BE2C (cell line): ENCODE results near the gene B2M. TPM values are rescaled to one million over a fixed set of nuclear protein-coding genes. Genes with fewer than 3 reads are reported as not detected.

Experiments used
- DNase-seq: peaks from one replicate; pipeline ENCODE4 v3.0.0-alpha.2; 2020
- H3K27me3 ChIP-seq: fragments of 250-450 bp; sonication (Bioruptor Pico); 2 replicates; pipeline ENCODE4 v1.5.1; 2020; ENCODE audit warnings: mild to moderate bottlenecking
- H3K36me3 ChIP-seq: fragments of 250-450 bp; sonication (Bioruptor Pico); 2 replicates; pipeline ENCODE4 v1.5.1; 2020; ENCODE audit warnings: mild to moderate bottlenecking
- H3K4me1 ChIP-seq: fragments of 250-450 bp; sonication (Bioruptor Pico); 2 replicates; pipeline ENCODE4 v1.5.1; 2020
- H3K4me3 ChIP-seq: 2 replicates; pipeline ENCODE4 v1.5.1; 2011; ENCODE audit warnings: low read depth, low read length
- H3K9me3 ChIP-seq: fragments of 250-450 bp; sonication (Bioruptor Pico); 2 replicates; pipeline ENCODE4 v1.5.1; 2020
- polyA plus RNA-seq: library from polyadenylated mRNA; unstranded; fragments of >200 nt; gene quantifications from one replicate; pipeline ENCODE4 v1.2.1, GENCODE V29; 2012; ENCODE audit warnings: low read depth, missing spikeins; ENCODE audit not compliant: insufficient read length, insufficient read depth
- TF ChIP-seq, protein P1 (sequence below): IDR thresholded peaks from 2 replicates; pipeline ENCODE4 v1.5.1; 2012; ENCODE audit warnings: mild to moderate bottlenecking, low read depth, low read length

Gene B2M
- 1,053 TPM for polyA plus RNA-seq

- H3K36me3 ChIP-seq: peaks cover 13% of the 10 kb centered on the region
- no peaks in the 10 kb centered on the region for H3K9me3 ChIP-seq
- peak; percentile 94 for DNase-seq
- no peaks in the 10 kb centered on the region for H3K27me3 ChIP-seq
- H3K4me1 ChIP-seq: peaks cover 3% of the 10 kb centered on the region; the same call in 1 of the 2 replicates
- peak within 1 kb of the TSS; percentile 87 for H3K4me3 ChIP-seq
- TF ChIP-seq, protein P1, sequence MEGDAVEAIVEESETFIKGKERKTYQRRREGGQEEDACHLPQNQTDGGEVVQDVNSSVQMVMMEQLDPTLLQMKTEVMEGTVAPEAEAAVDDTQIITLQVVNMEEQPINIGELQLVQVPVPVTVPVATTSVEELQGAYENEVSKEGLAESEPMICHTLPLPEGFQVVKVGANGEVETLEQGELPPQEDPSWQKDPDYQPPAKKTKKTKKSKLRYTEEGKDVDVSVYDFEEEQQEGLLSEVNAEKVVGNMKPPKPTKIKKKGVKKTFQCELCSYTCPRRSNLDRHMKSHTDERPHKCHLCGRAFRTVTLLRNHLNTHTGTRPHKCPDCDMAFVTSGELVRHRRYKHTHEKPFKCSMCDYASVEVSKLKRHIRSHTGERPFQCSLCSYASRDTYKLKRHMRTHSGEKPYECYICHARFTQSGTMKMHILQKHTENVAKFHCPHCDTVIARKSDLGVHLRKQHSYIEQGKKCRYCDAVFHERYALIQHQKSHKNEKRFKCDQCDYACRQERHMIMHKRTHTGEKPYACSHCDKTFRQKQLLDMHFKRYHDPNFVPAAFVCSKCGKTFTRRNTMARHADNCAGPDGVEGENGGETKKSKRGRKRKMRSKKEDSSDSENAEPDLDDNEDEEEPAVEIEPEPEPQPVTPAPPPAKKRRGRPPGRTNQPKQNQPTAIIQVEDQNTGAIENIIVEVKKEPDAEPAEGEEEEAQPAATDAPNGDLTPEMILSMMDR: no peak
Observed at GRCh38 chr15:44711096-44711742, at the start of gene B2M, which contains the start of gene PATL2. Gene B2M (plus strand): TSS chr15:44711517. CDS start chr15:44711547, 30 bp downstream. Gene PATL2 (minus strand): TSS chr15:44711323. CDS start chr15:44676490, 34,833 bp downstream.

GRCh38 chr15:44661576-44661975 is 49.7 kb upstream of the B2M start:
- Histone ChIP-seq H3K9me3 (no peaks in the 10 kb centered on the region), H3K36me3 (peaks cover 9% of the 10 kb centered on the region), H3K4me3 (no peak overlapping the region), H3K27me3 (no peaks in the 10 kb centered on the region), H3K4me1 (peaks cover 5% of the 10 kb centered on the region)
- DNase-seq: no peak
- TF ChIP-seq, protein P1: no peak

DNA sequence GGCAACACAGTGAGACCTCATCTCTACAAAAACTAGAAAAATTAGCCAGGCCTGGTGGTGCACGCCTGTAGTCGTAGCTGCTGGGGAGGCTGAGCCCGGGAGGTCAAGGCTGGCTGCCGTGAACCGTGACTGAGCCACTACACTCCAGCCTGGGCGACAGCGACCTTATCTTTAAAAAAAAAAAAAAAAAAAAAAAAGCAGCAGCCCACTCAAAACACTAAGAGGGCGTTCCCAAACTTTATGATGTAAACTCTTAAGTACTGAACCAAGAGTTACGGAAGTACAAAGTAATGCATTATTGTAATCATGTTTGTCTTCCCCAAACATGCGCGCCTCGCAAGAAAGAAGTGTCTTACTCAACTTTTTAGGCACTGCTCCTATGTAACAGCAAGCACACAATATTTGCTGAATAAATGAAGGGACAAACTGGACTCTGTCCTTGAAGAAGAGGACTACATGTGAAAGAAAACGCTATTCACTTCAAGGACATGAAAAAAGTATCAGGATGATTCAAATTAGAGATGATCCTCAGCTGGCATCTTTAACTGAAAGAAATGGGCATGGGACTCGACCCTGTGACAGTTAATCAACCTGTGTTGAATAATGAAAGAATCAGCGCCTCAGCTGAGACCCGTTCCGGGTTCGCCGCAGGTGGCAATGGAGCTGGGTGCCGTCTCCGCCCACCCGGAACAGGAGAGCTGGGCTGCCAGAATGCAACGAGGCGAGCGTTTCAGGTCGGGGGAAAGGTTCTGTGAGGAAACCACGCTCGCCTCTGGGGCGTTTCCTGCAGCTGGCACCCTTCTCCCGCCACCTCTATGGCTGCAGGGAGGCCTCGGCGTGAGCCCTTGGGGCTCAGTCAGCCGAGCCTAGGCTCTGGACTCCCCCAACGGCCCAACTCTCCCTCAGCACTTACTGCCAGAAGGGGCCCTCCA is 48.6 kb upstream of the B2M start:
- H3K4me3 ChIP-seq: peak overlapping the region; percentile 87
- H3K4me1 ChIP-seq: peaks cover 5% of the 10 kb centered on the region
- H3K36me3 ChIP-seq: peaks cover 2% of the 10 kb centered on the region; the same call in 1 of the 2 replicates
- DNase-seq: peak; percentile 74
- TF ChIP-seq, protein P1: no peak
- H3K27me3 ChIP-seq: no peaks in the 10 kb centered on the region
- no peaks in the 10 kb centered on the region for H3K9me3 ChIP-seq

- Histone ChIP-seq H3K27me3 (no peaks in the 10 kb centered on the region), H3K4me3 (peak within 1 kb of the TSS; percentile 87), H3K36me3 (no peaks in the 10 kb centered on the region), H3K4me1 (peaks cover 5% of the 10 kb centered on the region), H3K9me3 (no peaks in the 10 kb centered on the region)
- peak; percentile 98 for DNase-seq
- TF ChIP-seq, protein P1: peak; percentile 89
Observed at GRCh38 chr15:44663410-44664308, 47.7 kb upstream of the B2M start, which contains the start of gene SPG11. Gene SPG11 (minus strand): TSS chr15:44663662. CDS start chr15:44663647, 15 bp downstream.

DNA sequence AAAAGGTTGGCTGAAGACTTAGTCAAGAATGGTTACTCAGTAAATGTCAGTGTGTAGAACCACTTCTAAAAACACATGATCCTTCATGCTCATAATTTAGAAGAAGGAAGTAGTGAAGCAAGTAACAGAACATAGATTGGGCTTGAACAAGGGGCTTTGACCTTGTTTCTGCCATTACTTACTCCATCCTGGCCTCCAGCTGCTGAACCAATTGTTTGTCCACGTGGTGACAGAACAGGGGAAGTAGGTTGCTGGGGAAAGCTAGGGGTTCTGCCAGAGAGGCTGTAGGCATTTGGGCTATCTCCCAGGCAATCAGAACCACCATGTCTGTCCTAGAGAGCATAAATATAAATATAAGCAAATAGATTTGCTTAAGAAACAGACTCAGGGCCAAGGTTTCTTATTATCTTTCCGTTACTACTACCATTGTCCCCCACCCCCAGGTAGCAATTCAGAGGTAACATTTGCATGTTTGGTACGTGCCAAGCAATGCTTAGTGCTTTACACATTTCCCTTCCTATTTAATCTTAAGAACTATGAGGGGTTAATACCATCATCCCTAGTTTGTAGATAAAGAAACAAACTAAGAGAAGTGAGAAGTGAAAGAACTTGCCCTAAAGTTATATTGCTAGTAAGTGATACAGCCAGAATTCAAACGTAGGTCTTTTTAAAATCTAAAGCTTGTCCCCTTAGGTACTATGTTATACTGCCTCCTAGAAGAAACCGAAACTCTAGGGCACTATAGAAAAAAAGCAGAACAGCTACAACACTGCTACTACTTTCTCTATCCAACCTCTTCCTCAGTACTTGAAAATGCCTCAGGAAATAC is 44.9 kb upstream of the B2M start:
- Histone ChIP-seq H3K4me3 (no peak overlapping the region), H3K9me3 (no peaks in the 10 kb centered on the region), H3K27me3 (no peaks in the 10 kb centered on the region), H3K36me3 (no peaks in the 10 kb centered on the region), H3K4me1 (peaks cover 5% of the 10 kb centered on the region)
- no peak for DNase-seq
- TF ChIP-seq, protein P1: no peak
